GM18499 (cell line): ENCODE measurements around the gene MICB.
"Not testable (repeated sequence)": the region's sequence is repeated elsewhere in the genome, so short reads cannot be mapped to it uniquely, and the experiment has no call there.

Source experiments
- ATAC-seq: cut with Tn5 transposase; IDR thresholded peaks from one replicate; pipeline ENCODE4 v1.9.1; 2021; ENCODE audit warnings: moderate number of reproducible peaks; ENCODE audit not compliant: insufficient read depth, unreplicated experiment

The MICB gene

GRCh38 chr6:31473780-31474761 is 23.9 kb upstream of the MICB start:
- no peak for ATAC-seq

GRCh38 chr6:31474871-31475286 is 23.1 kb upstream of the MICB start:
- no peak for ATAC-seq

- ATAC-seq: no peak
These were observed 21.3 kb upstream of the MICB start for GRCh38 chr6:31476515-31477139.

GRCh38 chr6:31477521-31477920 is 20.4 kb upstream of the MICB start:
- no peak for ATAC-seq

- ATAC-seq: no peak
These were observed 19.6 kb upstream of the MICB start for GRCh38 chr6:31478186-31478950.

GRCh38 chr6:31479151-31479932 is 18.6 kb upstream of the MICB start:
- ATAC-seq: no peak

GRCh38 chr6:31479933-31480535 is 17.9 kb upstream of the MICB start:
- no peak for ATAC-seq

GRCh38 chr6:31480574-31480973 is 17.4 kb upstream of the MICB start:
- no peak for ATAC-seq

GRCh38 chr6:31483392-31483791 is 14.6 kb upstream of the MICB start:
- no peak for ATAC-seq

GRCh38 chr6:31485055-31485454 is 12.9 kb upstream of the MICB start:
- no peak for ATAC-seq

GRCh38 chr6:31486065-31486837 is 11.7 kb upstream of the MICB start:
- ATAC-seq: not testable (repeated sequence)

GRCh38 chr6:31487674-31488073 is 10.3 kb upstream of the MICB start:
- ATAC-seq: not testable (repeated sequence)

- no peak for ATAC-seq
These were observed 8.9 kb upstream of the MICB start for GRCh38 chr6:31489086-31489485.

- ATAC-seq: no peak
These were observed 7.7 kb upstream of the MICB start for GRCh38 chr6:31490115-31490873.

GRCh38 chr6:31493550-31493874 is 4.4 kb upstream of the MICB start:
- not testable (repeated sequence) for ATAC-seq

- ATAC-seq: no peak
These were observed 3.9 kb upstream of the MICB start for GRCh38 chr6:31493875-31494694.

- ATAC-seq: no peak
These were observed 2.4 kb upstream of the MICB start for GRCh38 chr6:31495580-31495979.
